ENCODE results near the gene CBX3.

DNA sequence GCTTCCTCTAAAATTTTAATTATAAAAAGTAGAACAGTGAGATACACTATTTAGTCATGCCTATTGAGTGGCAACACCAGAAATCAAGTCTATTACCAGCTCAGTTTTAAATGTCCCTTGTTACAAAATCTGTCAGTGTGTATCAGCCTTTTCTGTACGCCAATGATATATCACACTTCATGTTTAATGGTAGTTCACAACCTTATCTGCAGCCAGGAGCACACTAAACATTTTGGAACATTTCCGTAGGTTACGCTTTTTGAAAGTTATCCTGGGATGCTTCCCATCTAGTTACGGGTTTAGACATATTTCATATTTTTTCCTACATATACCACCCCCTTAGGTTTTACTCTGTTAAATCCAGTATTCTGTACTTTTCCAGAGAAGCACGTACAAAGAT lies 6.4 kb upstream of the CBX3 start:
- TF ChIP-seq CTCF (IDR thresholded peaks at IDR 0.05; ENCODE audit: low read length) (no peak), EZH2 (IDR thresholded peaks at IDR 0.05; ENCODE audit: borderline replicate concordance, low read length) (no peak)
